PC-9 (cell line): ENCODE results near the gene GMPPA. TPM values are rescaled to one million over a fixed set of nuclear protein-coding genes. Genes with fewer than 3 reads are reported as not detected.
A peak's percentile ranks its signal among the peaks of the same experiment; 100 is the strongest.

Experiments used
- BruUV-seq: library from RNA; stranded (reverse); fragments of 400-500 nt; replicated peaks from 2 replicates; lab custom pipeline; 2021; lab: Mats Ljungman, UMichigan
- CTCF ChIA-PET: fragments of 300-600 bp; sonication (Branson Sonifier 250); formaldehyde crosslinking; loops from one replicate; lab custom pipeline; 2022; ENCODE audit warnings: antibody characterized with exemption; lab: Charles Lee
- POLR2A ChIA-PET: fragments of 300-600 bp; sonication (Branson Sonifier 250); formaldehyde crosslinking; loops from one replicate; lab custom pipeline; 2022; ENCODE audit warnings: antibody characterized with exemption; ENCODE audit not compliant: unreplicated experiment; lab: Charles Lee
- DNase-seq, 2 experiments: peaks; one replicate each; pipeline versions ENCODE4 v3.0.0 to v3.0.0-alpha.2; 2015 to 2022; ENCODE audit warnings: mixed read lengths in 1 of 2
- H2AFZ ChIP-seq: fragments of 200-600 bp; sonication (generic); 2 replicates; pipeline ENCODE4 v1.8.1; 2017; ENCODE audit warnings: antibody characterized with exemption
- H3F3A ChIP-seq: fragments of 200-600 bp; sonication (generic); 2 replicates; pipeline ENCODE4 v1.8.1; 2017; ENCODE audit warnings: antibody characterized with exemption, mild to moderate bottlenecking, low read depth; ENCODE audit not compliant: insufficient read depth
- H3K27ac ChIP-seq: fragments of 200-600 bp; sonication (generic); 2 replicates; pipeline ENCODE4 v1.6.1; 2016; ENCODE audit warnings: mixed run types
- H3K27me3 ChIP-seq: fragments of 200-600 bp; sonication (generic); 2 replicates; pipeline ENCODE4 v1.6.1; 2016; ENCODE audit warnings: low read depth, mixed run types; ENCODE audit not compliant: insufficient read depth
- H3K36me3 ChIP-seq: fragments of 200-600 bp; sonication (generic); 2 replicates; pipeline ENCODE4 v1.6.1; 2016; ENCODE audit warnings: low read depth, mixed run types
- H3K4me1 ChIP-seq: fragments of 200-600 bp; sonication (generic); replicated peaks from 2 replicates; pipeline ENCODE4 v1.6.1; 2016; ENCODE audit warnings: mixed run types; ENCODE audit not compliant: insufficient read depth
- H3K4me2 ChIP-seq: fragments of 200-600 bp; sonication (generic); 2 replicates; pipeline ENCODE4 v1.6.1; 2017; ENCODE audit warnings: mixed run types
- H3K4me3 ChIP-seq: fragments of 200-600 bp; sonication (generic); 2 replicates; pipeline ENCODE4 v1.6.1; 2016; ENCODE audit warnings: mixed run types
- H3K79me2 ChIP-seq: fragments of 200-600 bp; sonication (generic); 2 replicates; pipeline ENCODE4 v1.6.1; 2017; ENCODE audit warnings: low read depth, mixed run types
- H3K9me2 ChIP-seq: fragments of 200-600 bp; sonication (generic); 2 replicates; pipeline ENCODE4 v1.8.1; 2017; ENCODE audit warnings: mild to moderate bottlenecking; ENCODE audit not compliant: insufficient read depth
- H3K9me3 ChIP-seq: fragments of 200-600 bp; sonication (generic); 2 replicates; pipeline ENCODE4 v1.8.1; 2016; ENCODE audit warnings: low read depth; ENCODE audit not compliant: insufficient read depth
- H4K20me1 ChIP-seq: fragments of 200-600 bp; sonication (generic); 2 replicates; pipeline ENCODE4 v1.8.1; 2017; ENCODE audit not compliant: insufficient read depth
- CTCF ChIP-seq: fragments of 200-600 bp; sonication (generic); conservative IDR thresholded peaks from 2 replicates; pipeline ENCODE4 v1.6.1; 2017; ENCODE audit warnings: mixed run types, antibody characterized with exemption, mild to moderate bottlenecking, moderate library complexity
- EZH2 ChIP-seq: fragments of 200-600 bp; sonication (generic); IDR thresholded peaks from 2 replicates; pipeline ENCODE4 v1.8.0; 2017; ENCODE audit warnings: antibody characterized with exemption, low read depth
- intact Hi-C: fragments of 100-400 bp; cut with micrococcal nuclease; formaldehyde crosslinking; loops from one replicate; pipeline ENCODE4 v1.10.0; 2022; ENCODE audit not compliant: unreplicated experiment
- total RNA-seq: library from RNA; stranded (reverse); gene quantifications from 2 replicates; pipeline ENCODE4 v1.2.3, GENCODE V29; 2021

The GMPPA gene
- total RNA-seq, 1 experiment from 2014 or later: 57.2 TPM

GRCh38 chr2:219495531-219496122, 3.1 kb upstream of the GMPPA start:
- no peak overlapping the region for H3K27ac ChIP-seq

GRCh38 chr2:219496247-219496824, 2.4 kb upstream of the GMPPA start:
- POLR2A ChIA-PET: interaction anchor here (0.6 to 0.7 kb wide), 2 partner anchors 24 to 56 kb away, joined by 3 to 4 read pairs; no protein-coding TSS in a partner anchor
- Histone ChIP-seq H3K27me3 (peaks cover 7% of the 10 kb centered on the region; the same call in 1 of the 2 replicates), H3K79me2 (peaks cover 18% of the 10 kb centered on the region; the same call in 1 of the 2 replicates), H3K27ac (no peak overlapping the region), H3K9me2 (no peaks in the 10 kb centered on the region), H3K4me3 (no peak overlapping the region), H3K36me3 (no peaks in the 10 kb centered on the region; the same call in 1 of the 2 replicates), H3K9me3 (no peaks in the 10 kb centered on the region), H3K4me1 (peaks cover 19% of the 10 kb centered on the region), H4K20me1 (no peaks in the 10 kb centered on the region), H3K4me2 (no peak overlapping the region), H3F3A (peaks cover 4% of the 10 kb centered on the region; the same call in 1 of the 2 replicates), H2AFZ (no peak overlapping the region)
- CTCF ChIA-PET: interaction anchor here (0.6 to 1.2 kb wide), 4 partner anchors 14 to 130 kb away, joined by 3 to 16 read pairs (median 8); no protein-coding TSS in a partner anchor
- intact Hi-C loops: loop anchor here (5.0 kb wide), 1 partner anchor 39 kb away; no protein-coding TSS in a partner anchor
- TF ChIP-seq CTCF (no peak), EZH2 (no peak)
- DNase-seq: no peak
- no TSS peak for BruUV-seq

More at GRCh38 chr2:219495531-219496122, 3.1 kb upstream of the GMPPA start:
- Histone ChIP-seq H3K4me1 (peaks cover 19% of the 10 kb centered on the region), H3K36me3 (no peaks in the 10 kb centered on the region), H3K9me3 (no peaks in the 10 kb centered on the region), H3F3A (peaks cover 4% of the 10 kb centered on the region; the same call in 1 of the 2 replicates), H4K20me1 (no peaks in the 10 kb centered on the region), H3K4me3 (no peak overlapping the region), H3K27me3 (peaks cover 7% of the 10 kb centered on the region; the same call in 1 of the 2 replicates), H3K79me2 (peaks cover 17% of the 10 kb centered on the region; the same call in 1 of the 2 replicates), H2AFZ (no peak overlapping the region), H3K9me2 (no peaks in the 10 kb centered on the region), H3K4me2 (no peak overlapping the region)
- ChIA-PET POLR2A (interaction anchor here (0.6 to 0.7 kb wide), 4 partner anchors 10 to 601 kb away, joined by 3 to 6 read pairs (median 4); no protein-coding TSS in a partner anchor), CTCF (interaction anchor here (0.6 to 1.2 kb wide), 6 partner anchors 14 to 54 kb away, joined by 3 to 16 read pairs (median 8); no protein-coding TSS in a partner anchor)
- TF ChIP-seq EZH2 (no peak), CTCF (peak; percentile 77; the same call in 1 of the 2 replicates)
- BruUV-seq: no TSS peak
- intact Hi-C loops: loop anchor here (5.0 kb wide), 1 partner anchor 38 kb away; no protein-coding TSS in a partner anchor
- DNase-seq: peak; percentile 44 to 46

- DNase-seq: no peak
- CTCF ChIA-PET: interaction anchor here (0.5 to 2.9 kb wide), 3 partner anchors 13 to 131 kb away, joined by 3 to 19 read pairs (median 4); no protein-coding TSS in a partner anchor
- POLR2A ChIA-PET: interaction anchor here (0.6 to 0.7 kb wide), 2 partner anchors 23 to 56 kb away, joined by 4 read pairs; no protein-coding TSS in a partner anchor
- Histone ChIP-seq H3K4me2 (peak overlapping the region; percentile 94), H3K9me2 (no peaks in the 10 kb centered on the region), H3K36me3 (no peaks in the 10 kb centered on the region; the same call in 1 of the 2 replicates), H3K4me1 (peaks cover 19% of the 10 kb centered on the region), H3K4me3 (0 out of 2 replicates have a peak overlapping the region, but pooled peaks have one; percentile 74), H3K27ac (no peak overlapping the region), H2AFZ (no peak overlapping the region), H3K27me3 (peaks cover 7% of the 10 kb centered on the region; the same call in 1 of the 2 replicates), H3K79me2 (peaks cover 18% of the 10 kb centered on the region; the same call in 1 of the 2 replicates), H4K20me1 (no peaks in the 10 kb centered on the region), H3F3A (peaks cover 4% of the 10 kb centered on the region; the same call in 1 of the 2 replicates), H3K9me3 (no peaks in the 10 kb centered on the region)
- BruUV-seq: no TSS peak
- no peak for TF ChIP-seq EZH2
- TF ChIP-seq CTCF: no peak
- intact Hi-C loops: loop anchor here (5.0 kb wide), 1 partner anchor 40 kb away; no protein-coding TSS in a partner anchor
Observed at GRCh38 chr2:219496825-219497494, 1.7 kb upstream of the GMPPA start.
